HL-60 (cell line): ENCODE measurements around the gene ITIH5.

ENCODE experiments used
- POLR2AphosphoS5 ChIP-seq: IDR thresholded peaks from 2 replicates; pipeline ENCODE4 v1.6.1; 2012; ENCODE audit warnings: low read depth
- TF ChIP-seq, protein P1 (sequence below): IDR thresholded peaks from one replicate; pipeline ENCODE4 v1.5.1; 2011; ENCODE audit warnings: low read length, control low read depth, inconsistent platforms; ENCODE audit not compliant: insufficient read depth

DNA sequence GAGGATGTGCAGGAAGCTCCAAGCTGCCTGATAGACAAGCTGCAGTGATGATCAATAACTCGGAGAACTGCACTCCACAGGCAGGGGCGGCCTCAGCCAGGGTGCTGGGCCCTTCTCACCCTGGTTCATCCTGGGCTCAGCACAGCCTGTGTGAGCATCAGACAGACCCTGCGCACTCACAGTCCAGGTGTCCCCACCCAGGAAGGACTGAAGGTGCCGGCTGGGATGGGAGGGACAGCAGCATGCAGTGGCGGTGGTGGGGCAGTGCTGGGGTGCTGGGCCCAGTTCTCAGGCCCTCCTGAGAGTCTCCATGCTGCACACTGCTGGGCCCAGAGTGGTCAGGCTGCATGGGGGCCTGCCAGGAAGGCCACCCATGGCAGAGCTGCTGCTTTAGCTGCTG is 74.1 kb downstream of the ITIH5 start:
- TF ChIP-seq, protein P1, sequence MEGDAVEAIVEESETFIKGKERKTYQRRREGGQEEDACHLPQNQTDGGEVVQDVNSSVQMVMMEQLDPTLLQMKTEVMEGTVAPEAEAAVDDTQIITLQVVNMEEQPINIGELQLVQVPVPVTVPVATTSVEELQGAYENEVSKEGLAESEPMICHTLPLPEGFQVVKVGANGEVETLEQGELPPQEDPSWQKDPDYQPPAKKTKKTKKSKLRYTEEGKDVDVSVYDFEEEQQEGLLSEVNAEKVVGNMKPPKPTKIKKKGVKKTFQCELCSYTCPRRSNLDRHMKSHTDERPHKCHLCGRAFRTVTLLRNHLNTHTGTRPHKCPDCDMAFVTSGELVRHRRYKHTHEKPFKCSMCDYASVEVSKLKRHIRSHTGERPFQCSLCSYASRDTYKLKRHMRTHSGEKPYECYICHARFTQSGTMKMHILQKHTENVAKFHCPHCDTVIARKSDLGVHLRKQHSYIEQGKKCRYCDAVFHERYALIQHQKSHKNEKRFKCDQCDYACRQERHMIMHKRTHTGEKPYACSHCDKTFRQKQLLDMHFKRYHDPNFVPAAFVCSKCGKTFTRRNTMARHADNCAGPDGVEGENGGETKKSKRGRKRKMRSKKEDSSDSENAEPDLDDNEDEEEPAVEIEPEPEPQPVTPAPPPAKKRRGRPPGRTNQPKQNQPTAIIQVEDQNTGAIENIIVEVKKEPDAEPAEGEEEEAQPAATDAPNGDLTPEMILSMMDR: no peak
- no peak for TF ChIP-seq POLR2AphosphoS5
